ENCODE data around the gene DYSF. TPM values are rescaled to one million over a fixed set of nuclear protein-coding genes. Genes with fewer than 3 reads are reported as not detected.

The DYSF gene
- total RNA-seq, 4 donors from 2014 or later, result 4.2 to 12.0 (median 5.9) TPM

DNA sequence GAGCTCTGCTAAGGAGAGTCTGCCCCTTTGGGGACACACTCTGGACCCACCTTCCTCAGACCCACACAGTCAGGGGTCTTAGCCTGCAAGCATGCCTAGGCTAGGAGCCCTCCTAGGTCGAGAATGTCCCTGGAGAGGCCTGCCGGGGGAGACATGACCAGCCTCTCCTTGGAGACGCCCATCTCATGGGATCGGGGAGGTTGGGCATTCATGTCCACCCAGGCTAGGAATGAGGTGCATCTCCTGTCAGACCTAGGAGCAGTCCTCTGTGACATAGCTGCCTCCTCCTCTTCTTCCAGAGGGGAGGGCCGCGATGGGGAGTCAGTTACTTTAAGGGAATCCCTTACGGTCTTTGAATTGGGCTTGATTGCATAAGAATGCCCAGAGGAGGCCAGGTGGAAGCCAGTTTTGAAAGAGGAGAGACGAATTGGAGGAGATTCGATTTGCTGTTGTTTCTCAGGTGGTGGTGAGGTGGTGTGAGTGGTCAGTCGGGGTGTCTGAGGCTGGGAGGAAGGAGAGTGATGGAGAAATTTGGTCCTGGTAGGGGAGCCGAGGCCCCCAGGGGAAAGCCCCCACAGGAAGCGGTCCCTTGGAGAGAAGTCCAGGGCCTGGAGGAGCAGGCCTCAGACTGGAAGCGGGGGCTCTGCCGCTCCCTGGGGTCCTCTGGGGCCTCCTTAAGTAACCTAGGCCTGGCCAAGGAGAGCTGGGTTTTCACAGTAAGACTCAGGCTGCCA, 241.3 kb downstream of the DYSF start:
- no peaks in the 10 kb centered on the region for H3K36me3 ChIP-seq
- 81 to 92% methylated on average over 14 of the region's 14 CpGs for WGBS, 2 donors
- H3K27ac ChIP-seq, result no peak overlapping the region
- TF ChIP-seq POLR2A (IDR thresholded peaks at IDR 0.05), result no peak
- TF ChIP-seq, protein P1, sequence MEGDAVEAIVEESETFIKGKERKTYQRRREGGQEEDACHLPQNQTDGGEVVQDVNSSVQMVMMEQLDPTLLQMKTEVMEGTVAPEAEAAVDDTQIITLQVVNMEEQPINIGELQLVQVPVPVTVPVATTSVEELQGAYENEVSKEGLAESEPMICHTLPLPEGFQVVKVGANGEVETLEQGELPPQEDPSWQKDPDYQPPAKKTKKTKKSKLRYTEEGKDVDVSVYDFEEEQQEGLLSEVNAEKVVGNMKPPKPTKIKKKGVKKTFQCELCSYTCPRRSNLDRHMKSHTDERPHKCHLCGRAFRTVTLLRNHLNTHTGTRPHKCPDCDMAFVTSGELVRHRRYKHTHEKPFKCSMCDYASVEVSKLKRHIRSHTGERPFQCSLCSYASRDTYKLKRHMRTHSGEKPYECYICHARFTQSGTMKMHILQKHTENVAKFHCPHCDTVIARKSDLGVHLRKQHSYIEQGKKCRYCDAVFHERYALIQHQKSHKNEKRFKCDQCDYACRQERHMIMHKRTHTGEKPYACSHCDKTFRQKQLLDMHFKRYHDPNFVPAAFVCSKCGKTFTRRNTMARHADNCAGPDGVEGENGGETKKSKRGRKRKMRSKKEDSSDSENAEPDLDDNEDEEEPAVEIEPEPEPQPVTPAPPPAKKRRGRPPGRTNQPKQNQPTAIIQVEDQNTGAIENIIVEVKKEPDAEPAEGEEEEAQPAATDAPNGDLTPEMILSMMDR (IDR thresholded peaks at IDR 0.05), result no peak
- no peak for TF ChIP-seq EP300 (IDR thresholded peaks at IDR 0.05)
- no peak for DNase-seq (ENCODE audit: low spot score in 2 of 2)
- no peak overlapping the region for H3K4me3 ChIP-seq
- H3K9me3 ChIP-seq, result no peaks in the 10 kb centered on the region
- peaks cover 0 to 5% (median 0%) of the 10 kb centered on the region in 4 donors for H3K4me1 ChIP-seq
- peaks cover 0 to 4% of the 10 kb centered on the region in 2 donors for H3K27me3 ChIP-seq

DNA sequence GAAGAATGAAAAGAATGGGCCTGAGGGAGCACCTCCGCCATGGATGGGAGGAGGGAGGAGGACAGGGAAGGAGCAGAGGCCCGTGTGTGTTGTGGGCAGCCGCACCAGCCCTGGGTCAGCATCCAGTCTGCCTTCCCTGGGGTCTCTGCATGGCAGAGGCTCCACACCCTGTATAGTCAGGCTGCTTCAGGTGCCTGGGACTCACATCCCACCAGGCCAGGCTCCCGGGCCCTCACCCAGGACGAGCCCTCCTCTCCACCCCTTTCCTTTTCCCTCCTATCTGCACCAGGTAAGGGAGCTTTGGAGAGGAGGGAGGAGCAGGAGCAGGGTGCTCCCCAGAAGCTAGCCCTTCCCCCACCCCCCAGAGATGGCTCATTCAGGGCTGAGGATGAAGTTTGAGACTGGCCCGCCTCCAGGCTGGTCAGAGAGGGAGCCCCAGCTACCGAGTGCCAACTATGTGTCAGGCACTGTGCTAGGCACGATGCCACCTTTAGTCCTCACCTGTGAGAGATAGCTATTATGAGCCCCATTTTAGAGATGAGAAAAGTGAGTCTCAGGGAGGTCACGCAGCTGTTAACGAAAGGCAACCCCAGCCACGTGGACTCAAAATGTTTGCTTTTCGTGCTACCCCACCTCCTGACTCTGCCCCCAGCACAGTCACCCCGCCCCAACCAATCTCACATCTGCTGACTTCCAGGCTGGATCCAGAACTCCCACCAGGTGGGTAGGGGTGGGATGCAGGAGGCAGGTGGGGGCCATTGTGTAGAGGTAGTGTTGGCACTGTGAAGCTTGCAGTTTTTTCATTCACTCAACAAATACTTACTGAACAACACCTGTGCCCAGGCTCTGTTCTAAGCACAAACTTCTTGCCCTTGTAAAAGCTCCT, 242.1 kb downstream of the DYSF start:
- TF ChIP-seq EP300 (IDR thresholded peaks at IDR 0.05) (no peak), POLR2A (IDR thresholded peaks at IDR 0.05) (no peak)
- TF ChIP-seq, protein P1 (IDR thresholded peaks at IDR 0.05), result no peak
- Histone ChIP-seq H3K4me3 (no peak overlapping the region), H3K27ac (no peak overlapping the region), H3K27me3 (peaks cover 0 to 4% of the 10 kb centered on the region in 2 donors), H3K4me1 (peaks cover 0 to 12% (median 3%) of the 10 kb centered on the region in 4 donors), H3K9me3 (no peaks in the 10 kb centered on the region), H3K36me3 (no peaks in the 10 kb centered on the region)
- WGBS, 2 donors, result 87 to 89% methylated on average over 11 to 13 of the region's 13 CpGs
- DNase-seq (ENCODE audit: low spot score in 2 of 2), result no peak

DNA sequence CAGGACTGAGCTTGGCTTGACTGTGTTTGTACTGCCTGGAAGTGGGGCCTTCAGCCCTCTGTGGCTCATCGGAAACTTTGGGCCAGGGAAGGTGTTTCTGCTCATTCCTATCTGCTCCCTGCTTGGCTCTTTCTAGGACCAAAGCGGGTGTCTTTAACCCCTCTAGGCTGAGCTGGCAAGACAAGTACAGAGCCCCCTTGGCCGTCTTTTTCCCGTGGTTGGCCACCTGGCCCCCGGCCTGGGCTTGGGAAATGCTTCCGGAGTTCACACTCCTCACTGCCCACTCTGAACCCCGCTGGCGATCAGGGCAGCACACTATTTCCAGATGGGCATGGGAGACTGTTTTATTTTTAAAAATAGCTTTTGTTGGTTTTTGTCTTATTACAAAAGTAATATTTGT, 243.0 kb downstream of the DYSF start:
- 40 to 42% methylated on average over 8 of the region's 8 CpGs for WGBS, 2 donors
- no peaks in the 10 kb centered on the region for H3K9me3 ChIP-seq
- TF ChIP-seq EP300 (IDR thresholded peaks at IDR 0.05) (no peak), POLR2A (IDR thresholded peaks at IDR 0.05) (no peak)
- TF ChIP-seq, protein P1 (IDR thresholded peaks at IDR 0.05), result no peak
- H3K4me1 ChIP-seq, result peaks cover 0 to 22% (median 3%) of the 10 kb centered on the region in 4 donors
- no peak for DNase-seq (ENCODE audit: low spot score in 2 of 2)
- peaks cover 0 to 4% of the 10 kb centered on the region in 2 donors for H3K27me3 ChIP-seq
- no peak overlapping the region for H3K27ac ChIP-seq
- no peaks in the 10 kb centered on the region for H3K36me3 ChIP-seq
- H3K4me3 ChIP-seq, result no peak overlapping the region

DNA sequence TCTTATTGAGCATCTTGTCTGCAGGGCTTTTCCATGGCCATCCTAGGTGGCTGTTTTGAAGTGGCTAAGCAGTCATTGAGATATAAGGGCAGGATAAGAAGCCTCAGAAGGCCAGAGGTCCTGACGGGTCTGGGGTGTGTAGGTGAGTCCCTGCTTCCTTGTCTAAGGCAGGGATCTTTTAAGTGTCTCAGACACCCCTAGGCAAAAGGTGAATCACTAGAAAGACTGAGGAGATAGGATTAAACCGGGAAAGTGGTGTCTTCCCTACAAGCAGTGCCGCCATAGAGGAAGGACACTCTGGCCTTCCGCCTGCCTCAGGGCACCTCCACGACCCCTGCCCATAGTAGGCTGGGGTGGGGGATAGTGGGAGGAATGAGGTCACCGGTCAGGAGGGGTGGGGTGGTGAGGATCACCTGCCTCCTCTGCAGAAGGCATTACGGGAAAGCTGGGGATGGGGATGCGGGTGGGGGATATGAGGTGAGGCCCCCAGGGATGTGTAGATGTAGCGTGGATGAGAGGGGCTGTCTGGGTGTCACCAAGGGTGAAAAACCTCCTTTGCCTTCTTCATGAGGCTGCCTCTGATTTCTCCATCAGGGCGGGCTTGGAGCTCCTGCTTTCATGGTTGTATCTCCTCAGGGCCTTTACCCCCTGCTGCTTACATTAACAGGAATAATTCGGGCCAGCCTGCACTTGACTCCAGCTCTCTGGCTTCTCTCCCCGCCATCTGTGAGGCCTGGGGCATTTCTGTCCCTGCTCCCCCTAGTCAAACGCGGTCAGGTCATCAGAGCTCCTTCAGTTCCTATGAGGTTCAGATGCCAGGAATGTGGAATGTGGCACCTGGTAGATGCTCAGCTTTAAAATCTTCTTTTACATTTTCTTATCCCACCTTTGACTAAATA, 244.0 kb downstream of the DYSF start:
- no peak overlapping the region for H3K4me3 ChIP-seq
- 88 to 94% methylated on average over 14 of the region's 14 CpGs for WGBS, 2 donors
- peaks cover 0 to 27% (median 3%) of the 10 kb centered on the region in 4 donors for H3K4me1 ChIP-seq
- no peak for TF ChIP-seq POLR2A (IDR thresholded peaks at IDR 0.05)
- no peak for TF ChIP-seq EP300 (IDR thresholded peaks at IDR 0.05)
- TF ChIP-seq, protein P1 (IDR thresholded peaks at IDR 0.05), result no peak
- peaks cover 0 to 1% of the 10 kb centered on the region in 2 donors for H3K27me3 ChIP-seq
- DNase-seq (ENCODE audit: low spot score in 2 of 2), result no peak
- H3K9me3 ChIP-seq, result no peaks in the 10 kb centered on the region
- H3K36me3 ChIP-seq, result no peaks in the 10 kb centered on the region
- H3K27ac ChIP-seq, result no peak overlapping the region
